ENCODE measurements around the gene ARHGEF12.

DNA sequence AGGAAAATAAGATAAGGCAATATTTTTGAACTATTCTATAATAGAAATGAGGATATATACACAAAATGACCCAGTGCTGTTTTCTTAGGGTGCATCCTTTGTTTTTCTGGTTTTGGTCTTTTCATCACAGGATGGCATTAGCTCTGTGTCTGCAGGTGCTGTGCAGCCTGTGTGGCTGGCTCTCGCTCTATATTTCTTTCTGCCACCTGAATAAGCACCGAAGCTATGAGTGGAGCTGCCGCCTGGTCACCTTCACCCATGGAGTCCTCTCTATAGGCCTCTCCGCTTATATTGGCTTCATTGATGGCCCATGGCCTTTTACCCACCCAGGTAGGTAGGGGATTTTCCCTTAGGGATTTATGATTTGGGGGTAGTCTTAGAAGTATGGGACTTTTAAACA is 8.9 kb upstream of the ARHGEF12 start:
- no peak for TF ChIP-seq CTCF (IDR thresholded peaks at IDR 0.05; ENCODE audit: insufficient read depth, low read length, poor library complexity, severe bottlenecking)
- TF ChIP-seq EZH2phosphoT487 (conservative IDR thresholded peaks at IDR 0.05; ENCODE audit: low read length) = no peak
